ENCODE data around the gene SRSF1.
"Not testable (repeated sequence)": the region's sequence is repeated elsewhere in the genome, so short reads cannot be mapped to it uniquely, and the experiment has no call there.

SRSF1 gene

GRCh38 chr17:57974053-57974824 is 32.8 kb downstream of the SRSF1 start:
- H3K27ac Mint-ChIP-seq; H3K27me3 Mint-ChIP-seq (ENCODE audit: low read depth); H3K9me3 Mint-ChIP-seq; DNase-seq (ENCODE audit: low spot score); H3K4me3 Mint-ChIP-seq; H3K4me1 Mint-ChIP-seq (ENCODE audit: low read depth): not testable (repeated sequence)
- peaks cover 47% of the 10 kb centered on the region for H3K36me3 Mint-ChIP-seq (ENCODE audit: low read depth)

DNA sequence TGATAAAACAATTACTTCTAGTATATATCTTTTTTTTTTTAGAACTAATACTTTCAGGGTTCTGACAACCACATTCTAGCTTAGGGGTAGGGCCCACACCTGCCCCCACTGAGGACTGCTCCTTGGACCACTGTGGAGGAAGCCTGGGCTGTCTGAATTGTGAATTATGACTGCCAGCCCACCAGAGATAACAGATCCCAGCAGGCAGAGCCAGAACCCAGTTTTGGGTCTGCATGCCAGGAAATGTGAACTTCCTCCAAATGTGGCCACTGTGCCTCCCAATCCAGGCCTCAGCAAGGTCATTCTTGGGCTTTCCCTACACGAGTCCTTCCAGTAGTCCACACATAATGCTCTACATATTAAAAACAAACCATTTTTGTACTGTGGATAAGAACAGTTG is 34.9 kb downstream of the SRSF1 start:
- H3K4me3 Mint-ChIP-seq, result no peak overlapping the region
- H3K4me1 Mint-ChIP-seq (ENCODE audit: low read depth), result no peaks in the 10 kb centered on the region
- peaks cover 4% of the 10 kb centered on the region for H3K27me3 Mint-ChIP-seq (ENCODE audit: low read depth)
- H3K36me3 Mint-ChIP-seq (ENCODE audit: low read depth), result peaks cover 34% of the 10 kb centered on the region
- no peaks in the 10 kb centered on the region for H3K9me3 Mint-ChIP-seq
- H3K27ac Mint-ChIP-seq, result no peak overlapping the region
- no peak for DNase-seq (ENCODE audit: low spot score)

DNA sequence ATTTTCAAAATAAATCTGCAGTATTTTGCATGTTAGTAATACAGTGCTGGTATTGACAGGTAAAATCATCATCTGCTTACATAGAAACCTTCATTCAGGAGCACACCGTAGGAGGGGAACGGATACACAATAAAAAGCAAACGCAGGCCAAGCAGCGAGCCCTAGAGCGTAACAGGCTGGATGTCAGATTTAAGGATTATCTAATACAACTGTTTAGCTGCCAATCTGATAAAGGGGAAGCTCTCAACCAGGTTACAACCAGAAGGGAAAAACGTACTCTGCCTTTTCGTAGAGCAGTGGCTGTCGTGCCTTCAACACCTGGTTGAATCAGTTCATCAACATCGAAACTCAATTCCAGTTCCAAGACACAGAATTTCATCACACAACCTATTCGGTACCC is 35.5 kb downstream of the SRSF1 start:
- H3K27ac Mint-ChIP-seq, result no peak overlapping the region
- no peaks in the 10 kb centered on the region for H3K9me3 Mint-ChIP-seq
- DNase-seq (ENCODE audit: low spot score), result no peak

DNA sequence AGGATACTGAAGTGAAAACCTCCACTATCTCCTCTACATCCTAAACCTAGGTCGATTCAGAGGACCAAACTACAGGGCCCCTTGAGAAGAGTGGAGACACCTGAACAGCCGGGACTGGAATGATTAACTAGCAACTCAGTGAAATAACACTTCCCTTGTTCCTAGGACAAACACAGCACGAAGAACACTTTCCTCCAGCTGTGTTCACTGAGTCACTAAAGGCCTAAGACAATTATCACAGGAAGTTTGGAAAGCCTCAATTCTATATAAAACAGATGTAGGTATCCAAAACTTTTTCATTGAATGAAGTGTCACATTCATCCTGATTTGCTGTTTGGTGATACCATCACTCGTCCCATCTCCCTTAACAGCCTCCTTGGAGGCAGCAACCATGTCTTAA is 36.3 kb downstream of the SRSF1 start:
- H3K36me3 Mint-ChIP-seq (ENCODE audit: low read depth), result peaks cover 20% of the 10 kb centered on the region
- DNase-seq (ENCODE audit: low spot score), result no peak
- no peaks in the 10 kb centered on the region for H3K9me3 Mint-ChIP-seq
- H3K27me3 Mint-ChIP-seq (ENCODE audit: low read depth), result peaks cover 6% of the 10 kb centered on the region
- H3K4me3 Mint-ChIP-seq, result no peak overlapping the region
- no peak overlapping the region for H3K27ac Mint-ChIP-seq
- H3K4me1 Mint-ChIP-seq (ENCODE audit: low read depth), result no peaks in the 10 kb centered on the region

More for the DNA sequence above, 35.5 kb downstream of the SRSF1 start:
- Mint-ChIP-seq H3K4me1 (ENCODE audit: low read depth) (no peaks in the 10 kb centered on the region), H3K4me3 (no peak overlapping the region), H3K27me3 (ENCODE audit: low read depth) (peaks cover 4% of the 10 kb centered on the region), H3K36me3 (ENCODE audit: low read depth) (peaks cover 29% of the 10 kb centered on the region)

DNA sequence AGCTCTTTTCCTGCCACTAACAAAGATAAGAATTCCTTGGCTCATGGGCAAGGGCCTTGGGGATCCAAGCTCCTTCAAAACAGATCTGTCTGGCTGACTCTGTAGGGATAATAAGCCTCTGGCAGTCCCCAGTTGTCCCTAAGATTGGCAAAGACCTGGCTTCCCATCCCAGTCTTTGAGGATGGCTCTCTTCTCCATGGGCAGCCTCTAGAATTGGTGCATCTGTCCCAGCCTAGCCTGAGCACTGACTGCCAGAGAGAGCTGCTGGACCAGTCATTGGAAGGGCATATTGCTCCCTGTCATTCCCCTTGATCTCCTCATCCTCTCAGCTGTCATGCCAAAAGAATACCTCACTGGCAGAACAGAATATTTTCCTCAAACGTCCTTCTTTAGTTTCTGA is 38.6 kb downstream of the SRSF1 start:
- H3K27ac Mint-ChIP-seq, result no peak overlapping the region
- DNase-seq (ENCODE audit: low spot score), result no peak
- no peak overlapping the region for H3K4me3 Mint-ChIP-seq
- peaks cover 5% of the 10 kb centered on the region for H3K36me3 Mint-ChIP-seq (ENCODE audit: low read depth)
- H3K9me3 Mint-ChIP-seq, result no peaks in the 10 kb centered on the region
- peaks cover 11% of the 10 kb centered on the region for H3K27me3 Mint-ChIP-seq (ENCODE audit: low read depth)
- H3K4me1 Mint-ChIP-seq (ENCODE audit: low read depth), result no peaks in the 10 kb centered on the region

GRCh38 chr17:57966875-57967274 is 40.2 kb downstream of the SRSF1 start:
- Mint-ChIP-seq H3K36me3 (ENCODE audit: low read depth) (no peaks in the 10 kb centered on the region), H3K27me3 (ENCODE audit: low read depth) (peaks cover 22% of the 10 kb centered on the region), H3K4me1 (ENCODE audit: low read depth) (no peaks in the 10 kb centered on the region), H3K9me3 (no peaks in the 10 kb centered on the region), H3K4me3 (no peak overlapping the region), H3K27ac (no peak overlapping the region)
- DNase-seq (ENCODE audit: low spot score), result no peak

DNA sequence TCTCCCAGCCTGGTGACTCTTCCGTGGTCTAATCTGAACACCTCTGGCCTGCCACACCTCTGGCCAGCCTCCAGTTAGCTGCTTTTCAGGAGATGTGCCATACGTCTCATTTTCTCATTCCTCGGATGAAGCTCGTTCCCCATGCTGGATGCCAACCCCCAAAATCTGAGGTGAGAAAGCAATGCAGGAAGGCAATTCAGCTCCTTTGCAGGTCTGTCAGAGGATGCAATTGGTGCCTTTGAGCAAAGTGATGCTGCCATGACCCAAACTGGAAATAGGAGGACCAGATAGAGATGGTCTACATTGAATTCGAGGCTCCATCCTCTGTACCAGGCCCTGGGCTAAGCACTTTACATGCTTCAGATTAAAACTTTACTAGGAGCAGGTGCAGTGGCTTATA is 40.8 kb downstream of the SRSF1 start:
- DNase-seq (ENCODE audit: low spot score), result no peak
- Mint-ChIP-seq H3K4me3 (no peak overlapping the region), H3K36me3 (ENCODE audit: low read depth) (no peaks in the 10 kb centered on the region), H3K4me1 (ENCODE audit: low read depth) (no peaks in the 10 kb centered on the region), H3K27ac (no peak overlapping the region), H3K27me3 (ENCODE audit: low read depth) (peaks cover 23% of the 10 kb centered on the region), H3K9me3 (no peaks in the 10 kb centered on the region)

GRCh38 chr17:57965521-57966160 is 41.4 kb downstream of the SRSF1 start:
- H3K36me3 Mint-ChIP-seq (ENCODE audit: low read depth), result no peaks in the 10 kb centered on the region
- H3K27me3 Mint-ChIP-seq (ENCODE audit: low read depth), result peaks cover 28% of the 10 kb centered on the region
- no peak for DNase-seq (ENCODE audit: low spot score)
- H3K9me3 Mint-ChIP-seq, result no peaks in the 10 kb centered on the region
- no peak overlapping the region for H3K27ac Mint-ChIP-seq
- no peak overlapping the region for H3K4me3 Mint-ChIP-seq
- H3K4me1 Mint-ChIP-seq (ENCODE audit: low read depth), result no peaks in the 10 kb centered on the region

DNA sequence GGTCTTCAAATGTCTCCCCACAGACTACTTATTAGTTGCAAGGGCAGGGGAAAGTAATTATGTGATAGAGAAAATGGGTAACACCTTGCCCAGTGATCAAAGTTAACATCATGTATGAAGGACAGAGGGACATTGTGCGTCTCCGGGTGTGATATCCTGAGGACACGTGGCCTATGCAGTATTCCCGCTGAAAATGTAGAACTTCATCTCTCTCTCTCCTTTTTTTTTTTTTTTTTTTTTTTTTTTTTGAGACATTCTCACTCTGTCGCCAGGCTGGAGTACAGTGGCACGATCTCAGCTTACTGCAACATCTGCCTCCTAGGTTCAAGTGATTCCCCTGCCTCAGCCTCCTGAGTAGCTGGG is 43.9 kb downstream of the SRSF1 start:
- H3K4me3 Mint-ChIP-seq, result no peak overlapping the region
- H3K9me3 Mint-ChIP-seq, result no peaks in the 10 kb centered on the region
- H3K36me3 Mint-ChIP-seq (ENCODE audit: low read depth), result no peaks in the 10 kb centered on the region
- no peak overlapping the region for H3K27ac Mint-ChIP-seq
- no peak for DNase-seq (ENCODE audit: low spot score)
- peaks cover 46% of the 10 kb centered on the region for H3K27me3 Mint-ChIP-seq (ENCODE audit: low read depth)
- no peaks in the 10 kb centered on the region for H3K4me1 Mint-ChIP-seq (ENCODE audit: low read depth)

DNA sequence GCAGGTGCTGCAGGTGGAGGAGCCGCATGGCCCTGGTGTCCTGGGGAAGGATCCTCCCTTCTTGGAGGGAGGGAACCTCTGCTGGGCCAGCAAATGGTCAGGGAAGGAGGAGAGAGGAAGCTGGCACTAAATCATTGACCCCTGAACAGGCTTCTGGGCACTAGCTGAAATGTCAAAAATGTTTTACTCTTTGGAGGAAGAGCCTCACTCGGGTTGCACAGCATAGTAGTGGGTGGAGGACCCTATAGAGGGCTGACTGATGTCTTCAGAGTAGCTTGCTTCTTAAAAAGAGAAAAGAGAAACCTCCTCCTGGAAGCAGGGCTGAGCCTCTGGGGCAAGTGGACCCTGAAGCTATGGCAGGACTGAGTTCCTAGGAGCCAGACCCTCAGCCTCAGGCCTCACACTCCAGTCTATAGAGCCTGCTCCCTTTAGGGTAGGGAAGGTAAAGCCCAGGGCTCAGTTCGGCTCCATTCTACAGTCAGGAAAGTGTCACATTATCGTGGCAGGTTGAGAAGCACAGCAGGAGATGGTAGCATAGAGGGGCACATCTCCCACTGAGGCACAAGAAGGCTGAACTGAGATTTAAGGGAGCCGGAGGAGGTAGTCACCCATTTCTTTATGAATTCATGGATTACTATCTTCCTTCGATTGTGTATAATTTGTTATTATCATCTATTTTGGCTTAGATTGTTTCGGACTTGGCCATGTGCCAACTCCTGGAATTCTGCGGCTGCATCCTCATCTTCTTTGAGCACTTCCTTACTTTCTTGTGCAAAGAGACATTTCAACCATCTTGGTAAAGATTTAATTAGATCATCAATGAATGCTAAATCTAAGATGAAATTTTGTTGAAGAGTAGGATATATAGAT is 44.5 kb downstream of the SRSF1 start:
- H3K4me3 Mint-ChIP-seq, result no peak overlapping the region

DNA sequence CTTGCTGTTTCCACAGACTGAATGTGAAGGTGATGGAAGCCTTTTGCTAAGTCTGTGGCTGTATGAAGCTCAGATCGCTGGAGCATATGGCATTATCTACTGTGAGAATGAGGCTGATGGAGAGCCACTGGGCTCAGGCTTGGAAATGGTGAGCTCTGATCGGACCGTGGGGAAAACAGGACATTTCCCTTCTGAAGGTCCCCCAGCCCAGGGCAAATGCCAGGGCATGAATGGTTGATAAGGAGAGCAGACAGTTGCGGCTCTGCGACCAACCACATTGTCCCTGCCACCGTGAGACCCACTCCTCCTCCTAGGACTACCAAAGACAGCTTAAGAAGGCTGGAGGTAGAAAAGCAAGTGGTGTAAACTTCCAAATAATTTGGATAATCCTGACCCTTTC is 47.1 kb downstream of the SRSF1 start:
- no peaks in the 10 kb centered on the region for H3K36me3 Mint-ChIP-seq (ENCODE audit: low read depth)
- H3K27ac Mint-ChIP-seq, result no peak overlapping the region
- peaks cover 66% of the 10 kb centered on the region for H3K27me3 Mint-ChIP-seq (ENCODE audit: low read depth)
- no peak overlapping the region for H3K4me3 Mint-ChIP-seq
- H3K4me1 Mint-ChIP-seq (ENCODE audit: low read depth), result peaks cover 16% of the 10 kb centered on the region
- no peaks in the 10 kb centered on the region for H3K9me3 Mint-ChIP-seq
- no peak for DNase-seq (ENCODE audit: low spot score)

More for the DNA sequence above, 44.5 kb downstream of the SRSF1 start:
- H3K27ac Mint-ChIP-seq, result no peak overlapping the region
- H3K4me1 Mint-ChIP-seq (ENCODE audit: low read depth), result peaks cover 1% of the 10 kb centered on the region
- DNase-seq (ENCODE audit: low spot score), result no peak
- H3K9me3 Mint-ChIP-seq, result no peaks in the 10 kb centered on the region
- H3K36me3 Mint-ChIP-seq (ENCODE audit: low read depth), result no peaks in the 10 kb centered on the region
- peaks cover 53% of the 10 kb centered on the region for H3K27me3 Mint-ChIP-seq (ENCODE audit: low read depth)

GRCh38 chr17:57958391-57958790 is 48.7 kb downstream of the SRSF1 start:
- Mint-ChIP-seq H3K4me1 (ENCODE audit: low read depth) (peaks cover 19% of the 10 kb centered on the region), H3K27me3 (ENCODE audit: low read depth) (peaks cover 70% of the 10 kb centered on the region)
- not testable (repeated sequence) for H3K27ac Mint-ChIP-seq; H3K9me3 Mint-ChIP-seq; H3K4me3 Mint-ChIP-seq; H3K36me3 Mint-ChIP-seq (ENCODE audit: low read depth); DNase-seq (ENCODE audit: low spot score)

GRCh38 chr17:57957886-57958285 is 49.2 kb downstream of the SRSF1 start:
- no peak for DNase-seq (ENCODE audit: low spot score)
- Mint-ChIP-seq H3K4me1 (ENCODE audit: low read depth) (peaks cover 21% of the 10 kb centered on the region), H3K4me3 (no peak overlapping the region), H3K9me3 (no peaks in the 10 kb centered on the region), H3K36me3 (ENCODE audit: low read depth) (no peaks in the 10 kb centered on the region), H3K27ac (no peak overlapping the region), H3K27me3 (ENCODE audit: low read depth) (peaks cover 72% of the 10 kb centered on the region)
